NOMO-1 (cell line): Measurements from ENCODE around the gene HRH3.

Experiments used
- DNase-seq, 2 experiments: peaks; one replicate each; lab custom pipeline; 2025; ENCODE audit not compliant: unreplicated experiment in 2 of 2; lab: John Stamatoyannopoulos, UW

HRH3 gene

GRCh38 chr20:62216636-62217566 is 3.2 kb downstream of the HRH3 start:
- DNase-seq = no peak

- DNase-seq = no peak
These were observed 4.0 kb downstream of the HRH3 start for GRCh38 chr20:62215991-62216635.

DNA sequence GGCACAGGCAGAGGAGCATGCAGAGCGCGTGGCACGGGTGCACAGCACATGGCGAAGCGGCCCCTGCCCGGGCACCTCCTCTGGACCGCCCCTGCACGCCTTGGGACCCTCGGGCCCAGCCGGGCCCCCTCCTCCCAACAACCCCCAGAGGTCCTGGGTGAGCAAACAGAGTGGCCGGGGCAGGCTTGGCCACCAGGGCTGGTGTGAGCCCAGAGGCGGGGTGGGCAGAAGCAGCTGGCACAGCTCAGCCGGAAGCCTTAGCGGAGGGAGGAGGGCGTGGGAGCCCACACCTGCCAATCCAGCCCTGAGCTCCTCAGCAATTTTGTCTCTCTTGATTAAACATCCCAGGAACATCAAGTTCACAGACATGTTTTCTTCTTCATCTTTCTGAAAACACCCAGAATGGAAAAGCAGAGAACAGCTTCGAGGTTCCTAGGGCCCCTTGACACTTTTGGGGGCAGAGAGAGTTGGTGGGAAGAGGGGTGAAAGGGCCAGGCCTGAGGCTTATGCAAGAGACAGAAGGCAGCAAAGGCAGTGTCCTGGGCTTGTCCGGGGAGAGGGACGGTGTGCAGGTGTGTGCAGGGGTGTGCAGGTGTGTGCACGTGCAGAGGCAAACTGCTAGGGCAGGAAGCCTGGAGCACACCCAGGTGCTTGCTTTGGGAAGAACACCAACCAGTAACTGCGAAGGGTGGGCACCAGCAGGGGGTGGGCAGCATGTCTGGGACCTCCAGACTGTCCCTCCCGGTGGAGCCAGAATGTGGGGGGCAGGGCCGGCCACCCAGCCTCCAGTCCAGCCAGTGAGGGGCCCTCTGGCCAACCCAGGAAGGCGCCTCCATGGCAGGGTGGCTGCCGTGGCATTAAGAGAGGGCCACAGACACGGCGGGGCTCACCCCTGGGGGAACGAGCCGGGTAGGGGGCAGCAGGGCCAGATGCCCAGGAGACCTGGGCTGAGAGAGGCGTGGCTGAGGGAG is 4.8 kb downstream of the HRH3 start:
- DNase-seq = no peak

GRCh38 chr20:62214067-62214466 is 6.0 kb downstream of the HRH3 start:
- DNase-seq = no peak

DNA sequence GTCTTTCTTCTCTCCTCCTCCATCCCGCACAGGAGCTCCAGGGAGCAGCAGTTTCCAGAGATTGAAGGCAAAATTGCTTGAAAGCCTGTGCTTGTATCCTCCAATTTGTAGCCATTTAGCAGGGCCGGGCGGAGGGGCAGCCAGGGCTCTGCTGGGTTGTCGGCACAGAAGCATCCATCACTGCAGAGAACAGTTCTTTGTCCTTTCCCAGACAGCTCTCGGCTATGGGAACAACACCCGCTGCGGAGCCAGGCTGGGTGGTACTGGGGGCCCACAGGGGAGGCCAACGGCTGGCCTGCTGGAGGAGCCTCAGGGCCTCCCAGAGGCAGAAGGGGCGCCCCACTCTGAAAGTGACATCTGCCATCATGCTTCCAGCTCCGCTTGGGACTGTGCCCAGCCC is 7.8 kb downstream of the HRH3 start:
- DNase-seq = no peak

DNA sequence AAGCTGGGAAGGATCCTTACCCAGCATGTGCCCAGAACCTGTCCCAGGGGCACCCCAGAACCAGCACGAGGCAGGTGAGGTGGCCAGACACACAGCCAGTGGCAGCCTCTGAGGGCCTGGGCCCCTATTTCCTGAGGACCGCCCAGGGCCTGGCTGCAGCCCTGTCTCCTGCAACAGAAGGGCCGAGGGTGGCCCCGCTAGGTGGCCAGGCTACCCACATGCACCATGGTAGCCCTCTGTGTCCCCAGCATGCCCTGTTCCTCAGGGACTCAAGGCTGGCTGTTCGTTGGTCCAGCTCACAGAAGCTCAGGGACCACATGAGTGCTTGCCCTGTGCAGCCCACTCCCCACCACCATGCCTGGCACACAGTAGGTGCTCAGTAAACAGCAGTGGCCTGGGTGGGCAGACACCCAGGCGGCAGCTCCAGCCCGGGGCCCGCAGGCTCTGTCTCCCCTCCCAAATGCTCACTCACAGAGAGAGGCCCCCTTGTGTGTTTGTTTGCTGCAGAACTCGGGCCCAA is 8.2 kb downstream of the HRH3 start:
- no peak for DNase-seq

- DNase-seq = no peak
These were observed 8.9 kb downstream of the HRH3 start for GRCh38 chr20:62211216-62211615.

DNA sequence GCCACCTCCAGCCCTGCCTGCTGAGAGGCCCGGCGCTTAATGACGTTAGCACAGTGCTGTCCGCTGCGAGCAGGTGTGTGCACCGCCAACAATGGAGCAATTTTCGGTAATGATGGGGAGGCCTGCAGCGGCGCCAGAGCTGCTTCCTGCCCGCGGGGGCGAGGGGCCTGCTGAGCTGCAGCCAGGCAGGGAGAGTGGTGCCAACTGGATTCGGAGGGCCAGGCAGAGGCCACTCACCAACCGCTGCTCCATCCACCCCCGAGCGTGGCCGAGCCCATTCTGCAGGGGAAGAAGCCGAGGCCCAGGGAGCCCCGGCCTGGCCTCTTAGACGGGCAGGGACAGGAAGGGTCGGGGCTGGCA is 9.6 kb downstream of the HRH3 start:
- DNase-seq = no peak

DNA sequence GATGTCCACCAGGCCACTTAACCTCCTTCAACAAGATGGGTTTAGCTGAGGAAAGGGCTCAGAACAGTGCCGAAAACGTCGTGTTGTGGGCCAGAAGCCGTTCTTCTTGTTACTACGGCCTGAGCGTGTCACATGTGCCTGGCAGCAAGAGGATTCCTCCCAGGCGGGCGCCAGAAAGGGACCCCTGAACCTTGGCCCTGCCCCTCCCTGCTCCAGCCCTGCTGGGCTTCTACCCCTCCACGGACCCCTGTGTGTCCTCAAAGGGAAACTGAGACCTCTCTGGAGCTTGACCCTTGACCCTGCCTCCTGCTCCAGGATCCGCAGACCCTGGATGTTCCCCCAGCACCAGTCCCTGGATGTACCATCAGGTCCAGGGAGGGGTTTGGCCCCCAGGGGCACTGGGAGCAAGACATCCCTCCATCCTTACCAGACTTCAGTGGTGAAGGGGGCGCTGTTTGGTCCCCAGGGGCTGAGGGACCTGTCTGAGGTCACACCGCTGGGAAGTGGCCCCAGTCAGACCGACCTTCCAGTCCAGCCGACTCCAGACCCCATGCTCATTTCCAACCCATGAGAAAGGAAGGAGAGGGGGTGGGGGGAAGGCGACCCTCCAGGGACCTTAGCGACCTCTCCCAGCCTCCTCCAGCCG is 10.1 kb downstream of the HRH3 start:
- DNase-seq = no peak

DNA sequence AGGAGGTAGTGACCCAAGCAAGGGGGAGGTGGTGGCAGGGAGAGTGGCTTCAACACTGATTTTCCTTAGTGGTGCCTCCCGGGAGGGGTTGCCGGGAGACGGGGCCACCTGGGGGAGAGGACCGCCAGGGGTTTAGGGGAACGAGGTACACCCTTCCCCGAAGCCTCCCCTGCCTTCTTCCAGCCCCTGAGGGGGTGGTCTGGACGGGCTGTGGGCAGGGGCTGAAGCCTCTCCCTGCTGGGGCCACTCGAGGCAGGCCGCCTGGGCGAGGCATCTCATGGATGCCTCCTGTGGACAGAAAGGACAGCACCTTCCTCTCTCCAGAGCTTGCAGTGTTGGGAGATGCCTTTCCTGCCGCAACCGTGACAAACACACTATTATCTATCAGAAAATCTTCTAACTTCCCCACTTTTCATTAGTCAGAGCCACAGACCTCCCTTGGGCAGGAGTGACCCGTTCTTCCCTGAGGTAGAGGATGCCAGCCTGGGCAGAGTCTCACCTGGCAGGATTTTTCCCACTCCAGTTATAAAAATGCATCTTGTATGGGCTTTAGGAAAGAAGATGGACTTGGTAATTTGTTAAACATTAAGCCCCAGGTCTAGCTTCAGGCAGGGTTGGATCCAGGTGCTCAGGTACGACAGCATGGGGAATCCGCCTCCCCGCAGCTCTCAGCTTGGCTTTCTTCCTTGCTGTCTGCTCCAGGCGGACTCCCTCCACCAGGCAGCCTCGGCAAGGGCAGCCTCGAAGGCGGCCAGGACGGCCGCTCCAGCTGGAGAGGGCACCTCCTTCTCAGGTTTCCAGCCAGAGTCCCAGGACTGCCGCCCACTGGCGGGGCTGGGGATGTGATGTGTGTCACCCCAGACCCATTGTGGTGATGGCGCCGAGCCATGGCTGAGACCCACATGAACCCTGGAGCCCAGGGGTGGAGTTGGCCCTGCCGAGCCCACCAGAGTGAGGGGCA is 11.0 kb downstream of the HRH3 start:
- no peak for DNase-seq

GRCh38 chr20:62208061-62208794 is 11.8 kb downstream of the HRH3 start:
- DNase-seq = no peak

DNA sequence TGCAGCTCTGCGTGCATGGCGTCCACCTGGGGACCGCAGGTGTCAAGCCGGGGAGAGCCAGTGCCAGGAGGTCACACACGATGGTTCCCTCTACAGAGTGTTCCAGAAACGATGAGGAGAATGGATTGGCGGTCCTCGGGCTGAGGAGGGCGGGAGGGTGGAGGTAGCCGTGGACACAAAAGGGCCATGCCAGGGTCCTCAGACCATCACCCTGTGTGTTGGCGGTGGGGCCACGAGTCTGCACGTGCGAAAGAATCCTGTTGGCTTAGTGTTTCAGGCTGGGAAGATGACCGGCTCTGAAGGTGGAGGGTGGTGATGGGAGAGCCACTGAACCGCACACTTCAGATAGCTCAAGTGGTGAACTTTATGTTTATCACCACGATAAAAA is 13.7 kb downstream of the HRH3 start:
- DNase-seq = no peak

DNA sequence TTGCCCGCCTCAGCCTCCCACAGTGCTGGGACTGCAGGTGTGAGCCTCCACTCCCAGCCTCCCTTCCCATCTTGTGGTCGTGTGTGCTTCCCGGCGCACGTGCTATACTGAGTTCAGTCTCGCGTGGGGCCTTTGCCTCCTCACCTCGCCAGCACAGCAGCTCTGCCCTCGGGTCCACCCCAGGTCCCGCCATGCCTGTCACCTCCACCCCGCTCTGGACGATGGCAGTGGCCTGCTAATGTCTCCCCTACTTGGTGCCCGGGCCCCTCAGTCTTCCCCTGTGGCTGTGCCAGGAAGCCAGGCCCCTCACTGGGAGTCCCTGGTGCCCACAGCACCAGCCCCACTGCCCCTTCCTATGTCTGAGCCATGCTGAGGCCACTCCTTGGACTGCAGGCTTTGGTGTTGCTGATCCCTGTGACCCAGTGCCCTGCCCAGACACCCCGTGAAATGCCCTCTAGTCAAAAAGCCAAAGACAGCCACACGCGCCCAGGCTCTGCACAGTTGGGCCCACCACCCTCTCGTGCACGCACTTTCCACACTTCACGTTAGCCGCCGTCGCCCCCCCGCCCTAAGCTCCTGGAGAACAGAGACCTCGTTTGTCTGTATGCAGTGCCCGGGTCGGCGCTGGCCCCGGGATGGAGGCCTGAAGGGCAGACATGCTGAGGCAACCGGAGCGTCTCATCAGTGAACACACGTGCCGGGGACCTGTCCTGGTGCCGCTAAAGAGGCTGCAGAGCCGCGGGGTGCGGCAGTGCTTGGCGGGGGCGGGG is 14.3 kb downstream of the HRH3 start:
- no peak for DNase-seq

DNA sequence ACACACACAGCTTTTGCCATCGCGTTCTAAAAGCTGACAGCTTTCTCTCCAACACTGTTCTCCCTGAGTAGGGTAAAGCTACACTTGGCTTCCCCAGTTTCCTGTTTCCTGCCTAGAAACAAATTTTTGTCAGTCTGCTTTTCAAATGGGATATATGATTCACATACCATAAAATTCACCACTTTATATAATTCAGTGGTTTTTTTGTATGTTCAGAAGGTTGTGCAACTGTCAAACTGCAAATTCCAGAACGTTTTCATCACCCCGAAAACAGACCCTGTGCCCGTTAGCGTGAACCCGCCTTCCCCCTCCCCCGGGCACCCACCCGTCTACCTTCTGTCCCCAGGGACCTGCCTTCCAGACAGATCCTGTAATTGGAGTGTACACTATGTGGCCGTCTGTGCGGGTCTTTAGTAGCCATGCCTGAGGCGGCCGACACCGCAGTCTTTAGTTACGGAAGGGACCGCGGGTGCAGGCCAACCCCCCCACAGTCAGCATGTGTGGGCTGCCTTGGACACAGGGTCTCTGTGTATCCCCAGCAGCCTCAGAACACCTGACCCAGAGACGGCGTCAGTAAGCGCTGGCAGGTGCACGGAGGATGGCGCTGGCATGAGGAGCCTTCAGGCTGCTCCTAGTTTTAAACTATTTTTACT is 16.6 kb downstream of the HRH3 start:
- no peak for DNase-seq

- DNase-seq = no peak
These were observed 17.3 kb downstream of the HRH3 start for GRCh38 chr20:62202676-62203377.

DNA sequence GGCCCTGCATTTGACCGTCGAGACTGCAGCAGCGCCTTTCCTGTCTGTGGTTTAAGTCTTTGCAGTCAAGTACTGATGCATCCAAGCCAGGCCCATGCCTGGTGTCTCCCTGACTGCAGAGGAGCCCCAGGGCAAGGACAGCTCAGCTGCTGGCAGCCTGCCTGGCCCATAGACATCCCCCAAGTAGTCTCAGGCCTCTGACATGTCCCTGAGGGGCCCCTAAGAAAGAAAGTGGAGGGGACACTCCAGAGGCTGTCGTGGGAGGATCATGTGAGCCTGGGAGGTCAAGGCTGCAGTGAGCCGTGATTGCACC is 18.0 kb downstream of the HRH3 start:
- no peak for DNase-seq
